Endodermal cell (in vitro differentiated cells): ENCODE data around the gene ERH. TPM values are rescaled to one million over a fixed set of nuclear protein-coding genes. Genes with fewer than 3 reads are reported as not detected.

Source experiments
- DNase-seq: peaks from one replicate; pipeline ENCODE4 v3.0.0-alpha.2; 2017
- H3K27ac ChIP-seq: 2 replicates; pipeline ENCODE4 v1.5.1; 2013; ENCODE audit warnings: mild to moderate bottlenecking, low read depth, low read length, moderate library complexity
- H3K27me3 ChIP-seq: 2 replicates; pipeline ENCODE4 v1.6.1; 2013; ENCODE audit warnings: mild to moderate bottlenecking, low read length, moderate library complexity; ENCODE audit not compliant: insufficient read depth, control insufficient read depth, poor library complexity, severe bottlenecking
- H3K36me3 ChIP-seq: 2 replicates; pipeline ENCODE4 v1.7.0; 2013; ENCODE audit warnings: mild to moderate bottlenecking, low read length, moderate library complexity; ENCODE audit not compliant: control insufficient read depth, insufficient read depth
- H3K4me1 ChIP-seq: one replicate; pipeline ENCODE4 v1.7.0; 2013; ENCODE audit warnings: low read length; ENCODE audit not compliant: control insufficient read depth, insufficient read depth
- H3K4me3 ChIP-seq: 2 replicates; pipeline ENCODE4 v1.5.1; 2013; ENCODE audit warnings: mild to moderate bottlenecking, low read length, moderate library complexity
- H3K9ac ChIP-seq: 2 replicates; pipeline ENCODE4 v1.6.1; 2013; ENCODE audit warnings: mild to moderate bottlenecking, low read length, moderate library complexity; ENCODE audit not compliant: poor library complexity, severe bottlenecking; ENCODE audit errors: extremely low read depth
- H3K9me3 ChIP-seq: 2 replicates; pipeline ENCODE4 v1.6.1; 2013; ENCODE audit warnings: mild to moderate bottlenecking, low read length, moderate library complexity; ENCODE audit not compliant: control insufficient read depth
- H3K27ac Mint-ChIP-seq: 2 replicates; pipeline ENCODE4 v1.8.0; 2020; ENCODE audit warnings: mixed read lengths
- H3K27me3 Mint-ChIP-seq: 2 replicates; pipeline ENCODE4 v1.8.0; 2021; ENCODE audit warnings: mild to moderate bottlenecking, mixed read lengths; ENCODE audit not compliant: insufficient read depth
- H3K36me3 Mint-ChIP-seq: 2 replicates; pipeline ENCODE4 v1.8.0; 2020; ENCODE audit warnings: low read depth, mixed read lengths
- H3K4me1 Mint-ChIP-seq: 2 replicates; pipeline ENCODE4 v1.8.0; 2020; ENCODE audit warnings: mixed read lengths
- H3K4me3 Mint-ChIP-seq: 2 replicates; pipeline ENCODE4 v1.8.0; 2020; ENCODE audit warnings: mild to moderate bottlenecking, moderate library complexity, mixed read lengths
- H3K9me3 Mint-ChIP-seq: 2 replicates; pipeline ENCODE4 v1.8.0; 2020; ENCODE audit warnings: mild to moderate bottlenecking, mixed read lengths
- WGBS, 2 experiments: methylation state at CpG; one replicate each; pipeline versions ENCODE4 v1.1.5 to v1.1.7; 2013; ENCODE audit warnings: missing lambda C conversion rate in 2 of 2, mixed read lengths in 1 of 2; ENCODE audit not compliant: insufficient coverage in 1 of 2, insufficient read length in 1 of 2; 5-methylcytosine and 5-hydroxymethylcytosine counted together
- long read RNA-seq, 4 experiments: library from polyadenylated mRNA in 2 of 4; library from RNA in 1 of 4; library from capped mRNA in 1 of 4; stranded (forward) in 3 of 4; unstranded in 1 of 4; transcript quantifications; one replicate each; pipeline ENCODE4 v2.0.0, GENCODE V29; 2020 to 2021; ENCODE audit warnings: inconsistent platforms in 1 of 4
- polyA plus RNA-seq, 2 experiments: library from polyadenylated mRNA; stranded (reverse); fragments of 50-300 nt; gene quantifications; one replicate each; pipeline ENCODE4 v1.2.3, GENCODE V29; 2013
- total RNA-seq, 2 donors: library from RNA; stranded (reverse); fragmentation: NEBNext Ultra II Directional in 1 of 2; extraction: Animal tissue kit (Norgen Biotek cat#: 25700) in 1 of 2; gene quantifications; 2 replicates in 1 of 2; 3 replicates in 1 of 2; pipeline ENCODE4 v1.2.1, GENCODE V29; 2021
- TF ChIP-seq, protein P1 (sequence below): fragments of 200-600 bp; sonication (generic); conservative IDR thresholded peaks from 2 replicates; pipeline ENCODE4 v1.5.0; 2021; ENCODE audit warnings: antibody characterized with exemption, mild to moderate bottlenecking

ERH gene
- total RNA-seq: 100 to 1,000 TPM; 325 to 340 TPM
- polyA plus RNA-seq (2013, experiment 1 of 2): 284 TPM
- polyA plus RNA-seq (2013, experiment 2 of 2): 267 TPM
- long read RNA-seq, experiment 1, transcript ERH-203 (4 exons, 1,124 nt): major isoform, 139 of 197 reads
- long read RNA-seq, experiment 1, partial matches to known transcripts: 11 of 197 reads
- long read RNA-seq, experiment 1, other reads (novel, unspliced or antisense): 47 of 197 reads
- long read RNA-seq, experiment 2, transcript ERH-203 (4 exons, 1,124 nt): major isoform, 114 of 128 reads
- long read RNA-seq, experiment 2, partial matches to known transcripts: 2 of 128 reads
- long read RNA-seq, experiment 2, other reads (novel, unspliced or antisense): 12 of 128 reads
- long read RNA-seq, experiment 3, transcript ERH-203 (4 exons, 1,124 nt): major isoform, 42 of 46 reads
- long read RNA-seq, experiment 3, partial matches to known transcripts: 0 of 46 reads
- long read RNA-seq, experiment 3, other reads (novel, unspliced or antisense): 2 of 46 reads
- long read RNA-seq, experiment 4, transcript ERH-203 (4 exons, 1,124 nt): major isoform, 268 of 271 reads
- long read RNA-seq, experiment 4, partial matches to known transcripts: 2 of 271 reads
- long read RNA-seq, experiment 4, other reads (novel, unspliced or antisense): 0 of 271 reads

DNA sequence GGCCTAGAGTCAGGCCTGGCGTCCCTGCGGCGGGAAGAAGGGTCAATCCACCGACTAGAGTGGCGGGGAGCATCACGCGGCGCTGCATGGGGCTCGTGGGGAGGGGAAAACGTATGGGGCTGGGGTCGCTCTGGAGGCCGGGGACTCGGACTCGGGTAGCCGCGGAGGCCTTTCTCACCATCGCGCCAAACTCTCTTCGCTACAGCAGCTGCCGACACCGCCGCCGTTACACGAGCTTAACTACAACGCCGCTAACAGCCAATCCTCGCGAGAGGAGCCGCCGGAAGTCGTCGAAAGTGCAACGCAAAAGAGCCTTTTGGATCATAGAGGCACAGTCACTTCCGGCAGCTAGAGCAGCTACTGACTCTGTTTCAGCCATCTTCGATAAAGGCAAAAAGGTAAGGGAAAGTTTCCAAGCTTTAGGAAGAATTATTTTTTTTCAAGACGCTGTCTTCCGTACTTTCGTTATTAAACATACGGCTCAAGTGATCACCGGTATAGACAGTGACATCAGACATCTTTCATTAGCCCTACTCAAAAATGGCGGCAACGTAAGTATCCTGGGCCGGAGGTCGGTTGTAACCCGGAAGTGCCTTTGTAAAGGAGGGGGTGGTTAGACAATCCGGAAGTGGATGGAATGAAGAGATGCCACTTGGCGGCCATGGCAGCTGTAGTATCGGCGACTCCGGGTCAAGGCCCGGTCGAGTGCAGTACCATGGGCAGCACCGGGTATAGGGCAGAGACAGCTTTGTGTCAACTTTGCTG, at the start of gene ERH, which contains the start of gene SLC39A9:
Gene ERH, minus strand, starts transcription at position 247 of the 765 bp plus-strand sequence. Its CDS starts 66 bp downstream, at position 181.
Gene SLC39A9, plus strand, starts transcription at position 640 of the 765 bp plus-strand sequence. CDS start 678 bp downstream, outside the sequence.
- peak; percentile 96 for DNase-seq
- 0% methylated on average over 38 to 53 of the region's 53 CpGs for WGBS, 2 experiments
- H3K4me1 ChIP-seq: no peaks in the 10 kb centered on the region
- peaks cover 39% of the 10 kb centered on the region for H3K36me3 ChIP-seq
- Mint-ChIP-seq H3K4me1 (peaks cover 27% of the 10 kb centered on the region), H3K4me3 (peak within 1 kb of the TSS; percentile 93), H3K9me3 (no peaks in the 10 kb centered on the region), H3K36me3 (peaks cover 33% of the 10 kb centered on the region), H3K27ac (peak within 1 kb of the TSS; percentile 100), H3K27me3 (no peaks in the 10 kb centered on the region)
- peak within 1 kb of the TSS; percentile 97 for H3K9ac ChIP-seq
- H3K27me3 ChIP-seq: no peaks in the 10 kb centered on the region
- peak within 1 kb of the TSS; percentile 84 for H3K27ac ChIP-seq
- H3K9me3 ChIP-seq: no peaks in the 10 kb centered on the region
- TF ChIP-seq, protein P1, sequence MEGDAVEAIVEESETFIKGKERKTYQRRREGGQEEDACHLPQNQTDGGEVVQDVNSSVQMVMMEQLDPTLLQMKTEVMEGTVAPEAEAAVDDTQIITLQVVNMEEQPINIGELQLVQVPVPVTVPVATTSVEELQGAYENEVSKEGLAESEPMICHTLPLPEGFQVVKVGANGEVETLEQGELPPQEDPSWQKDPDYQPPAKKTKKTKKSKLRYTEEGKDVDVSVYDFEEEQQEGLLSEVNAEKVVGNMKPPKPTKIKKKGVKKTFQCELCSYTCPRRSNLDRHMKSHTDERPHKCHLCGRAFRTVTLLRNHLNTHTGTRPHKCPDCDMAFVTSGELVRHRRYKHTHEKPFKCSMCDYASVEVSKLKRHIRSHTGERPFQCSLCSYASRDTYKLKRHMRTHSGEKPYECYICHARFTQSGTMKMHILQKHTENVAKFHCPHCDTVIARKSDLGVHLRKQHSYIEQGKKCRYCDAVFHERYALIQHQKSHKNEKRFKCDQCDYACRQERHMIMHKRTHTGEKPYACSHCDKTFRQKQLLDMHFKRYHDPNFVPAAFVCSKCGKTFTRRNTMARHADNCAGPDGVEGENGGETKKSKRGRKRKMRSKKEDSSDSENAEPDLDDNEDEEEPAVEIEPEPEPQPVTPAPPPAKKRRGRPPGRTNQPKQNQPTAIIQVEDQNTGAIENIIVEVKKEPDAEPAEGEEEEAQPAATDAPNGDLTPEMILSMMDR: no peak
- H3K4me3 ChIP-seq: peak within 1 kb of the TSS; percentile 95

GRCh38 chr14:69443296-69443805, 45.3 kb upstream of the ERH start:
- 92 to 95% methylated on average over 5 of the region's 5 CpGs for WGBS, 2 experiments
- no peak overlapping the region for H3K4me3 Mint-ChIP-seq
- TF ChIP-seq, protein P1: no peak

GRCh38 chr14:69441948-69442347, 43.8 kb upstream of the ERH start:
- no peaks in the 10 kb centered on the region for H3K4me1 ChIP-seq
- Mint-ChIP-seq H3K9me3 (no peaks in the 10 kb centered on the region), H3K36me3 (peaks cover 13% of the 10 kb centered on the region), H3K4me1 (no peaks in the 10 kb centered on the region), H3K27ac (no peak overlapping the region), H3K27me3 (no peaks in the 10 kb centered on the region), H3K4me3 (no peak overlapping the region)
- TF ChIP-seq, protein P1: no peak
- H3K27me3 ChIP-seq: no peaks in the 10 kb centered on the region
- no peak for DNase-seq
- H3K36me3 ChIP-seq: peaks cover 18% of the 10 kb centered on the region
- WGBS, 2 experiments: 96% methylated on average over 5 of the region's 5 CpGs
- no peak overlapping the region for H3K9ac ChIP-seq
- no peak overlapping the region for H3K27ac ChIP-seq
- no peak overlapping the region for H3K4me3 ChIP-seq
- H3K9me3 ChIP-seq: no peaks in the 10 kb centered on the region

More at GRCh38 chr14:69443296-69443805, 45.3 kb upstream of the ERH start:
- DNase-seq: no peak
- Histone ChIP-seq H3K27me3 (no peaks in the 10 kb centered on the region), H3K9me3 (no peaks in the 10 kb centered on the region), H3K4me3 (no peak overlapping the region), H3K4me1 (no peaks in the 10 kb centered on the region), H3K36me3 (peaks cover 21% of the 10 kb centered on the region), H3K27ac (no peak overlapping the region), H3K9ac (no peak overlapping the region)
- Mint-ChIP-seq H3K36me3 (peaks cover 14% of the 10 kb centered on the region), H3K9me3 (no peaks in the 10 kb centered on the region), H3K27ac (no peak overlapping the region), H3K27me3 (no peaks in the 10 kb centered on the region), H3K4me1 (no peaks in the 10 kb centered on the region)
